Mesendoderm (in vitro differentiated cells): Measurements from ENCODE around the gene PSMC6.
A peak's percentile ranks its signal among the peaks of the same experiment; 100 is the strongest.

Experiments
- DNase-seq: peaks from one replicate; pipeline ENCODE4 v3.0.0; 2013
- H2AK5ac ChIP-seq: 2 replicates; pipeline ENCODE4 v1.6.1; 2013; ENCODE audit warnings: low read length, inconsistent platforms
- H2BK120ac ChIP-seq: 2 replicates; pipeline ENCODE4 v1.6.1; 2013; ENCODE audit warnings: low read depth, mild to moderate bottlenecking, low read length, moderate library complexity, mixed read lengths
- H2BK15ac ChIP-seq: replicated peaks from 2 replicates; pipeline ENCODE4 v1.6.1; 2013; ENCODE audit warnings: low read depth, mild to moderate bottlenecking, moderate library complexity
- H2BK5ac ChIP-seq: 2 replicates; pipeline ENCODE4 v1.6.1; 2013; ENCODE audit warnings: low read length, inconsistent platforms
- H3K18ac ChIP-seq: 2 replicates; pipeline ENCODE4 v1.6.1; 2013; ENCODE audit warnings: mild to moderate bottlenecking, low read length, mixed read lengths
- H3K23ac ChIP-seq: one replicate; pipeline ENCODE4 v1.6.1; 2013; ENCODE audit warnings: low read length
- H3K27ac ChIP-seq: 2 replicates; pipeline ENCODE4 v1.5.1; 2013; ENCODE audit warnings: low read depth, mild to moderate bottlenecking, inconsistent platforms, low read length, moderate library complexity
- H3K27me3 ChIP-seq: 2 replicates; pipeline ENCODE4 v1.6.1; 2013; ENCODE audit warnings: low read length, control low read depth, mild to moderate bottlenecking, inconsistent platforms; ENCODE audit not compliant: insufficient read depth, poor library complexity
- H3K36me3 ChIP-seq: 2 replicates; pipeline ENCODE4 v1.6.1; 2013; ENCODE audit warnings: low read length, inconsistent platforms; ENCODE audit not compliant: control insufficient read depth, insufficient read depth
- H3K4ac ChIP-seq: one replicate; pipeline ENCODE4 v1.6.1; 2013; ENCODE audit warnings: low read depth, mild to moderate bottlenecking, low read length, moderate library complexity
- H3K4me1 ChIP-seq: 2 replicates; pipeline ENCODE4 v1.6.1; 2013; ENCODE audit warnings: low read depth, low read length, inconsistent platforms; ENCODE audit not compliant: control insufficient read depth
- H3K4me2 ChIP-seq: 2 replicates; pipeline ENCODE4 v1.6.1; 2013; ENCODE audit warnings: low read length
- H3K4me3 ChIP-seq: 2 replicates; pipeline ENCODE4 v1.5.1; 2013; ENCODE audit warnings: mild to moderate bottlenecking, low read length
- H3K56ac ChIP-seq: one replicate; pipeline ENCODE4 v1.6.1; 2013; ENCODE audit warnings: low read length
- H3K79me1 ChIP-seq: 2 replicates; pipeline ENCODE4 v1.6.1; 2013; ENCODE audit warnings: low read length, inconsistent platforms
- H3K79me2 ChIP-seq: 2 replicates; pipeline ENCODE4 v1.6.1; 2013; ENCODE audit warnings: mild to moderate bottlenecking, low read length; ENCODE audit not compliant: control insufficient read depth, insufficient read depth
- H3K9ac ChIP-seq: 2 replicates; pipeline ENCODE4 v1.6.1; 2013; ENCODE audit warnings: low read length, inconsistent platforms
- H4K5ac ChIP-seq: one replicate; pipeline ENCODE4 v1.6.1; 2013; ENCODE audit warnings: low read length
- H4K8ac ChIP-seq: one replicate; pipeline ENCODE4 v1.6.1; 2013; ENCODE audit warnings: low read depth, mild to moderate bottlenecking, control low read depth, low read length, moderate library complexity
- WGBS: extraction: QIAGEN DNeasy Blood & Tissue Kit; methylation state at CpG from one replicate; pipeline ENCODE4 v1.1.7; 2013; ENCODE audit warnings: low lambda C conversion rate, missing lambda C conversion rate; ENCODE audit not compliant: insufficient coverage; ENCODE audit errors: extremely low coverage; 5-methylcytosine and 5-hydroxymethylcytosine counted together

PSMC6 gene

GRCh38 chr14:52701223-52701622 lies 5.8 kb upstream of the PSMC6 start:
- WGBS, result no CpG with 5 or more reads among the region's 3 CpGs
- H2AK5ac ChIP-seq, result no peak overlapping the region
- no peak overlapping the region for H3K27ac ChIP-seq
- no peak overlapping the region for H4K5ac ChIP-seq
- no peak for DNase-seq
- H3K23ac ChIP-seq, result no peak overlapping the region
- no peak overlapping the region for H4K8ac ChIP-seq
- no peaks in the 10 kb centered on the region for H3K79me1 ChIP-seq
- no peak overlapping the region for H3K4me3 ChIP-seq
- H2BK5ac ChIP-seq, result no peak overlapping the region
- no peaks in the 10 kb centered on the region for H3K36me3 ChIP-seq
- H3K4ac ChIP-seq, result no peak overlapping the region
- H3K79me2 ChIP-seq, result no peaks in the 10 kb centered on the region
- H2BK120ac ChIP-seq, result no peak overlapping the region
- H2BK15ac ChIP-seq, result no peak overlapping the region
- H3K56ac ChIP-seq, result no peak overlapping the region
- H3K4me1 ChIP-seq, result no peaks in the 10 kb centered on the region
- H3K4me2 ChIP-seq, result no peak overlapping the region
- H3K18ac ChIP-seq, result no peak overlapping the region
- H3K27me3 ChIP-seq, result no peaks in the 10 kb centered on the region
- H3K9ac ChIP-seq, result no peak overlapping the region

DNA sequence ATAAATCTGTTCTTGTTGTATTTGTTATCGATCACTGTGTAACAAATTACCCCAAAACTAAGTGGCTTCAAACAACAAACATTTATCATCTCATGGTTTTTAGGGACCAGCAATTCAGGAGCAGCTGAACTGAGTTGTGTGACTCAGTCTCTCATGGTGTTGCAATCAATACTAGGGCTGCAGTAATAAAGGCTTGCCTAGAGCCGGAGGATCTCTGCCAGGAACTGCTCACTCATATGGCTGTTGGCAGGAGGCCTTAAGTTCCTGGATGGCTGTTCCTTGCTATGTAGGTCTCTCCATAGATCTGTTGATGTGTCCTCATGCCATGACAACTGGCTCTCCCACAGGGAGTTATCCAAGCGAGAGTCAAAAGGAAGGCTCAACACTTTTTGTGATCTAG lies 3.8 kb upstream of the PSMC6 start:
- Histone ChIP-seq H3K56ac (no peak overlapping the region), H3K23ac (no peak overlapping the region), H3K18ac (no peak overlapping the region), H3K79me2 (peaks cover 12% of the 10 kb centered on the region), H3K36me3 (no peaks in the 10 kb centered on the region), H3K4me3 (no peak overlapping the region), H4K5ac (no peak overlapping the region), H4K8ac (no peak overlapping the region), H3K9ac (no peak overlapping the region), H3K4me2 (no peak overlapping the region), H3K4me1 (no peaks in the 10 kb centered on the region), H3K27ac (no peak overlapping the region), H2AK5ac (no peak overlapping the region), H2BK15ac (no peak overlapping the region), H2BK120ac (no peak overlapping the region), H3K27me3 (no peaks in the 10 kb centered on the region), H3K79me1 (no peaks in the 10 kb centered on the region), H2BK5ac (no peak overlapping the region), H3K4ac (no peak overlapping the region)
- DNase-seq, result no peak
- no CpG with 5 or more reads among the region's 3 CpGs for WGBS

- no peak overlapping the region for H2BK120ac ChIP-seq
- no peak overlapping the region for H3K27ac ChIP-seq
- peaks cover under 1% of the 10 kb centered on the region for H3K36me3 ChIP-seq
- no peak overlapping the region for H4K5ac ChIP-seq
- no CpG with 5 or more reads among the region's 2 CpGs for WGBS
- H4K8ac ChIP-seq, result no peak overlapping the region
- H2AK5ac ChIP-seq, result no peak overlapping the region
- no peak for DNase-seq
- no peak overlapping the region for H3K4ac ChIP-seq
- no peak overlapping the region for H2BK15ac ChIP-seq
- H3K4me1 ChIP-seq, result no peaks in the 10 kb centered on the region
- peaks cover under 1% of the 10 kb centered on the region for H3K79me1 ChIP-seq
- no peaks in the 10 kb centered on the region for H3K27me3 ChIP-seq
- H3K4me2 ChIP-seq, result no peak overlapping the region
- no peak overlapping the region for H3K23ac ChIP-seq
- H3K18ac ChIP-seq, result no peak overlapping the region
- no peak overlapping the region for H3K56ac ChIP-seq
- no peak overlapping the region for H3K9ac ChIP-seq
- H2BK5ac ChIP-seq, result no peak overlapping the region
- H3K79me2 ChIP-seq, result peaks cover 14% of the 10 kb centered on the region
- H3K4me3 ChIP-seq, result no peak overlapping the region
Measured at GRCh38 chr14:52703664-52704063, 3.3 kb upstream of the PSMC6 start.

DNA sequence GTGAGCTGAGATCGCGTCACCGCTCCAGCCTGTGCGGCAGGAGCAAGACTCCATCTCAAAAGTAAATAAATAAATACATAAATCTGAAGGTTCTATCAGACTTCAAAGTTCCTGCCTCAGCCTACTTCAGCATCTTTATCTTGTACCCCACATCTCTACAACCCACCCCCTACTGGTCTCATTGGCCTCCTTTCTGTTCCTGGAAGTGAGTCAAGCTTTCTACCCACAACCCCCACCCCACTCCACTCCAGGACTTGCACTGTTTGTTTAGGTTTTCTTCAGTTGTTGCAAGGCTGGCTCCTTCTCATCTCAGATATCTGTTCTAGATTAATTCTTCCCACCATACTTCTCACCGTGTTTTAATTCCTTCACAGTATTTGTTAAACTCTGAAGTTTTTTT lies 714 bp upstream of the PSMC6 start:
- no peak overlapping the region for H3K56ac ChIP-seq
- peaks cover 2% of the 10 kb centered on the region for H3K79me1 ChIP-seq
- no peak overlapping the region for H2BK15ac ChIP-seq
- WGBS, result no CpG with 5 or more reads among the region's 5 CpGs
- no peak overlapping the region for H2AK5ac ChIP-seq
- H3K27ac ChIP-seq, result no peak overlapping the region
- no peak overlapping the region for H3K23ac ChIP-seq
- peaks cover 2% of the 10 kb centered on the region for H3K36me3 ChIP-seq
- H3K79me2 ChIP-seq, result peaks cover 18% of the 10 kb centered on the region
- H2BK5ac ChIP-seq, result no peak overlapping the region
- no peaks in the 10 kb centered on the region for H3K27me3 ChIP-seq
- H2BK120ac ChIP-seq, result no peak overlapping the region
- H3K4me2 ChIP-seq, result no peak overlapping the region
- no peak overlapping the region for H3K9ac ChIP-seq
- H3K4ac ChIP-seq, result no peak overlapping the region
- H4K8ac ChIP-seq, result peak overlapping the region; percentile 97
- no peaks in the 10 kb centered on the region for H3K4me1 ChIP-seq
- no peak overlapping the region for H4K5ac ChIP-seq
- H3K18ac ChIP-seq, result no peak overlapping the region
- DNase-seq, result no peak
- no peak overlapping the region for H3K4me3 ChIP-seq

GRCh38 chr14:52711666-52712065 lies 4.7 kb downstream of the PSMC6 start:
- no peak overlapping the region for H2BK120ac ChIP-seq
- no peak overlapping the region for H3K4ac ChIP-seq
- no peak overlapping the region for H3K18ac ChIP-seq
- H2BK5ac ChIP-seq, result no peak overlapping the region
- H3K36me3 ChIP-seq, result peaks cover 8% of the 10 kb centered on the region
- H3K9ac ChIP-seq, result no peak overlapping the region
- H2AK5ac ChIP-seq, result no peak overlapping the region
- H3K4me2 ChIP-seq, result no peak overlapping the region
- peaks cover 2% of the 10 kb centered on the region for H3K79me1 ChIP-seq
- no peaks in the 10 kb centered on the region for H3K27me3 ChIP-seq
- no CpG with 5 or more reads among the region's 1 CpG for WGBS
- no peak overlapping the region for H3K4me3 ChIP-seq
- H3K27ac ChIP-seq, result no peak overlapping the region
- DNase-seq, result no peak
- H3K79me2 ChIP-seq, result peaks cover 18% of the 10 kb centered on the region
- H4K5ac ChIP-seq, result no peak overlapping the region
- H4K8ac ChIP-seq, result no peak overlapping the region
- H3K23ac ChIP-seq, result no peak overlapping the region
- H2BK15ac ChIP-seq, result no peak overlapping the region
- no peaks in the 10 kb centered on the region for H3K4me1 ChIP-seq
- no peak overlapping the region for H3K56ac ChIP-seq

GRCh38 chr14:52716155-52716554 lies 9.2 kb downstream of the PSMC6 start:
- Histone ChIP-seq H3K18ac (no peak overlapping the region), H3K27me3 (no peaks in the 10 kb centered on the region), H4K8ac (no peak overlapping the region), H2BK5ac (no peak overlapping the region), H3K4me1 (no peaks in the 10 kb centered on the region), H3K79me1 (no peaks in the 10 kb centered on the region), H2AK5ac (no peak overlapping the region), H3K27ac (no peak overlapping the region), H4K5ac (no peak overlapping the region), H3K79me2 (no peaks in the 10 kb centered on the region), H3K9ac (no peak overlapping the region), H3K23ac (no peak overlapping the region), H2BK120ac (no peak overlapping the region), H3K4me2 (no peak overlapping the region), H2BK15ac (no peak overlapping the region), H3K56ac (no peak overlapping the region), H3K36me3 (peaks cover 10% of the 10 kb centered on the region), H3K4me3 (no peak overlapping the region), H3K4ac (no peak overlapping the region)
- no CpG with 5 or more reads among the region's 6 CpGs for WGBS
- DNase-seq, result no peak
